Lung (tissue), 12 donors: Measurements from ENCODE around the gene GPR146. TPM values are rescaled to one million over a fixed set of nuclear protein-coding genes. Genes with fewer than 3 reads are reported as not detected.

Experiments used
- ATAC-seq: fragments of 200-7000 bp; cut with Tn5 transposase; one replicate; pipeline ENCODE4 v1.9.1; 2020; ENCODE audit warnings: moderate number of reproducible peaks; ENCODE audit not compliant: insufficient read depth, low FRiP score
- DNase-seq, 3 donors: peaks; one replicate each; pipeline ENCODE4 v3.0.0-alpha.2; 2013 to 2017
- H3K27ac ChIP-seq, 2 donors: one replicate each; pipeline ENCODE4 v1.5.1; 2013; ENCODE audit warnings: mild to moderate bottlenecking in 2 of 2, moderate library complexity in 2 of 2, control low read depth in 1 of 2, inconsistent platforms in 1 of 2, low read depth in 1 of 2, low read length in 1 of 2
- H3K27me3 ChIP-seq, 3 donors: one replicate each; pipeline ENCODE4 v1.5.1; 2013; ENCODE audit warnings: low read length in 2 of 3; ENCODE audit not compliant: control insufficient read depth in 3 of 3, insufficient read depth in 3 of 3
- H3K36me3 ChIP-seq, 4 donors: one replicate each; pipeline ENCODE4 v1.5.1; 2013; ENCODE audit warnings: low read length in 4 of 4, mild to moderate bottlenecking in 1 of 4, moderate library complexity in 1 of 4; ENCODE audit not compliant: control insufficient read depth in 4 of 4, insufficient read depth in 4 of 4
- H3K4me1 ChIP-seq, 5 donors: one replicate each; pipeline ENCODE4 v1.5.1; 2013; ENCODE audit warnings: low read length in 5 of 5, mild to moderate bottlenecking in 2 of 5, moderate library complexity in 1 of 5; ENCODE audit not compliant: control insufficient read depth in 5 of 5, insufficient read depth in 5 of 5
- H3K4me3 ChIP-seq: one replicate; pipeline ENCODE4 v1.5.1; 2013; ENCODE audit warnings: mild to moderate bottlenecking, control low read depth, moderate library complexity
- H3K9ac ChIP-seq, 2 donors: one replicate each; pipeline ENCODE4 v1.5.1; 2013; ENCODE audit warnings: low read length in 2 of 2, control low read depth in 1 of 2; ENCODE audit not compliant: insufficient read depth in 1 of 2
- H3K9me3 ChIP-seq, 4 donors: one replicate each; pipeline ENCODE4 v1.5.1; 2013; ENCODE audit warnings: low read length in 3 of 4, mild to moderate bottlenecking in 1 of 4, moderate library complexity in 1 of 4; ENCODE audit not compliant: control insufficient read depth in 4 of 4, insufficient read depth in 3 of 4
- CTCF ChIP-seq: IDR thresholded peaks from 2 replicates; pipeline ENCODE4 v1.5.1; 2012; ENCODE audit warnings: mild to moderate bottlenecking; ENCODE audit errors: control extremely low read depth, extremely low read depth
- WGBS, 2 donors: extraction: QIAGEN DNeasy Blood & Tissue Kit; methylation state at CpG; one replicate each; pipeline ENCODE4 v1.1.7; 2013; 5-methylcytosine and 5-hydroxymethylcytosine counted together
- polyA plus RNA-seq, 2 donors: library from polyadenylated mRNA; stranded (reverse); fragments of 200-250 nt; gene quantifications; one replicate each; pipeline ENCODE4 v1.2.1, GENCODE V29; 2013
- total RNA-seq, 2 donors: library from RNA; depleted of rRNA in 1 of 2; stranded (reverse); fragments of >200 nt in 1 of 2; gene quantifications; one replicate each; pipeline ENCODE4 v1.2.1, GENCODE V29; 2014 to 2021
- donor health status: control.
- donor health status: control.
- donor health status: Bipolar disorder and iron deficiency.
- donor health status: healthy.
- donor health status: DM: yes; HTN: yes; CAD: no.

The GPR146 gene
- total and polyA plus RNA-seq, 4 donors = 13.7 to 27.1 (median 14.0) TPM

- Histone ChIP-seq H3K27me3 (no peaks in the 10 kb centered on the region), H3K36me3 (no peaks in the 10 kb centered on the region), H3K9me3 (no peaks in the 10 kb centered on the region), H3K27ac (peak overlapping the region in 1 of 2 donors; percentile 45), H3K4me1 (peaks cover 0 to 46% (median 22%) of the 10 kb centered on the region in 5 donors), H3K9ac (no peak overlapping the region), H3K4me3 (no peak overlapping the region)
- DNase-seq (peak; percentile 50 to 62 (median 62)), ATAC-seq (no peak)
- TF ChIP-seq CTCF = no peak
- WGBS, 2 donors = 62 to 72% methylated on average over 37 to 40 of the region's 40 CpGs
Measured at GRCh38 chr7:1041551-1042491, 2.5 kb upstream of the GPR146 start.

- 47 to 52% methylated on average over 7 of the region's 7 CpGs for WGBS, 2 donors
Measured at GRCh38 chr7:1042492-1042833, 1.9 kb upstream of the GPR146 start.

GRCh38 chr7:1043552-1044188 lies 676 bp upstream of the GPR146 start:
- TF ChIP-seq CTCF = no peak
- H3K9me3 ChIP-seq = no peaks in the 10 kb centered on the region
- peaks cover 0 to 46% (median 22%) of the 10 kb centered on the region in 5 donors for H3K4me1 ChIP-seq
- no peak for ATAC-seq
- H3K9ac ChIP-seq = peak overlapping the region in 1 of 2 donors; percentile 54
- H3K27me3 ChIP-seq = no peaks in the 10 kb centered on the region
- H3K4me3 ChIP-seq = no peak overlapping the region
- no peak for DNase-seq
- H3K27ac ChIP-seq = peak overlapping the region; percentile 84 to 94
- H3K36me3 ChIP-seq = no peaks in the 10 kb centered on the region
- WGBS, 2 donors = 33% methylated on average over 18 of the region's 18 CpGs

More at GRCh38 chr7:1042492-1042833, 1.9 kb upstream of the GPR146 start:
- TF ChIP-seq CTCF = no peak
- H3K27ac ChIP-seq = peak overlapping the region in 1 of 2 donors; percentile 11
- ATAC-seq (no peak), DNase-seq (no peak)
- no peaks in the 10 kb centered on the region for H3K36me3 ChIP-seq
- no peaks in the 10 kb centered on the region for H3K9me3 ChIP-seq
- H3K9ac ChIP-seq = no peak overlapping the region
- H3K27me3 ChIP-seq = no peaks in the 10 kb centered on the region
- H3K4me1 ChIP-seq = peaks cover 0 to 46% (median 22%) of the 10 kb centered on the region in 5 donors
- H3K4me3 ChIP-seq = no peak overlapping the region
